ENCODE results near the gene ASB4. TPM values are rescaled to one million over a fixed set of nuclear protein-coding genes. Genes with fewer than 3 reads are reported as not detected.

The ASB4 gene, protein sequence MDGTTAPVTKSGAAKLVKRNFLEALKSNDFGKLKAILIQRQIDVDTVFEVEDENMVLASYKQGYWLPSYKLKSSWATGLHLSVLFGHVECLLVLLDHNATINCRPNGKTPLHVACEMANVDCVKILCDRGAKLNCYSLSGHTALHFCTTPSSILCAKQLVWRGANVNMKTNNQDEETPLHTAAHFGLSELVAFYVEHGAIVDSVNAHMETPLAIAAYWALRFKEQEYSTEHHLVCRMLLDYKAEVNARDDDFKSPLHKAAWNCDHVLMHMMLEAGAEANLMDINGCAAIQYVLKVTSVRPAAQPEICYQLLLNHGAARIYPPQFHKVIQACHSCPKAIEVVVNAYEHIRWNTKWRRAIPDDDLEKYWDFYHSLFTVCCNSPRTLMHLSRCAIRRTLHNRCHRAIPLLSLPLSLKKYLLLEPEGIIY
- 0.07 and 0.31 TPM in 2 replicates for total RNA-seq (ENCODE audit: low replicate concordance)
- long read RNA-seq, partial matches to known transcripts = 0 of 1 reads
- long read RNA-seq, other reads (novel, unspliced or antisense) = 0 of 1 reads

GRCh38 chr7:95485391-95486123, at the start of gene ASB4:
Gene ASB4, plus strand, starts transcription at chr7:95485943. Its CDS starts 29 bp downstream, at chr7:95485972.
- peaks cover 13% of the 10 kb centered on the region for H3K4me1 Mint-ChIP-seq (ENCODE audit: unreplicated experiment)
- DNase-seq (ENCODE audit: extremely low spot score, unreplicated experiment) = no peak
- no peak within 1 kb of the TSS for H3K4me3 Mint-ChIP-seq
- H3K36me3 Mint-ChIP-seq = no peaks in the 10 kb centered on the region
- H3K27ac Mint-ChIP-seq = no peak within 1 kb of the TSS
- no peaks in the 10 kb centered on the region for H3K9me3 Mint-ChIP-seq
- TF ChIP-seq CTCF (conservative IDR thresholded peaks at IDR 0.05) = no peak
- no peaks in the 10 kb centered on the region for H3K27me3 Mint-ChIP-seq

DNA sequence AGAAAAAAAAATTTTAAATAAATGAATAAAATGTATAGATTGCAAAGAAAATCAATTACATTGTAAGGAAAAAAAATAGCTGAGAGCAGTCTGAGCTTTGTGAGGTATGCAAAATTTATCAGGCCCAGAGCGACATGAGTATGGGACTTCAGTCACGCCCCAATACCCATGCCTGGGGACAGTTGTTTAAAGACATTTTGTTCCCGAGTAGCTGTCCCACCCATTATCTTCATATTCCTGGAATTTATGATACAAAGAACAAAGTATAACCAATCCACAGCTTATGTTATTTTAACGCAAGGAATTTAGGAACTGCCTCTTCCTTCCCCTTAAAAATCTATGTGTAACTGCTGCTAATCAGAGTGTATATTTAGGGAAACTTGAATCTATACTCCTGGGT, 49.3 kb upstream of the ASB4 start:
- Mint-ChIP-seq H3K4me1 (ENCODE audit: unreplicated experiment) (peaks cover 35% of the 10 kb centered on the region), H3K4me3 (no peak overlapping the region), H3K36me3 (peaks cover 12% of the 10 kb centered on the region), H3K27ac (peak overlapping the region; percentile 72), H3K9me3 (peaks cover 3% of the 10 kb centered on the region), H3K27me3 (no peaks in the 10 kb centered on the region)
- no peak for DNase-seq (ENCODE audit: extremely low spot score, unreplicated experiment)
- TF ChIP-seq CTCF (conservative IDR thresholded peaks at IDR 0.05) = no peak

DNA sequence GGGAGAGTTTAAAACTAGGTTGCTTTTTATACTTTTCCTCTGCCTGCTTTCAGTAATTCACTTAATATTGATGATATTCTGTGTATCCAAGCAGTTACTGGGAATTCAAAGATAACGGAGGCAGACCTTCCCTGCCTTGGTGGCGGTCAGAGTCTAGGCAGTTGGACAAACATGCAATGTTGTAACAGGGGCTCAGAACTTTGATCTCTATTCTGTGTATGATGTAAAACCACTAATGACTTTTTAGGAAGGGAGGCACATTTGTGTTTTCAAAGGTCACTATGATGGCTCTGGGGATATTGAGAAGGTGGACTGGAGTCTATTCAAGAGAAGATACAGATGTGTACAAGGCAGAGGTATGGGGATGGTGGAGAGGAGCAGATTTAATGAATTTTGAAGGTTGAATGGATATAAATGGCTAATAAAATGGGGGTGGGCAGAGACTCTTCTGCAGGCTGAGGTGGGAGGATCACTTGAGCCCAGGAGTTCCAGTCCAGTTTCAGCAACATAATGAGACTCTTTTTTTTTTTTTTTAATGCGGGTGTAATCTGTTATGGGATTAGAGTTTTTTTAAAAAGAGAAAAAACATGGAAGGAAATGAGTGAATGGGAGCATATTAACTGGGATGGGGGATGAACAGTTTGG, 45.2 kb upstream of the ASB4 start:
- no peaks in the 10 kb centered on the region for H3K36me3 Mint-ChIP-seq
- no peak for TF ChIP-seq CTCF (conservative IDR thresholded peaks at IDR 0.05)
- peak overlapping the region; percentile 58 for H3K27ac Mint-ChIP-seq
- peak overlapping the region; percentile 25 for H3K4me3 Mint-ChIP-seq
- DNase-seq (ENCODE audit: extremely low spot score, unreplicated experiment) = no peak
- no peaks in the 10 kb centered on the region for H3K27me3 Mint-ChIP-seq
- peaks cover 20% of the 10 kb centered on the region for H3K4me1 Mint-ChIP-seq (ENCODE audit: unreplicated experiment)
- H3K9me3 Mint-ChIP-seq = no peaks in the 10 kb centered on the region

- Mint-ChIP-seq H3K27ac (peak overlapping the region; percentile 58), H3K36me3 (no peaks in the 10 kb centered on the region), H3K4me3 (no peak overlapping the region), H3K4me1 (ENCODE audit: unreplicated experiment) (peaks cover 20% of the 10 kb centered on the region), H3K9me3 (no peaks in the 10 kb centered on the region), H3K27me3 (no peaks in the 10 kb centered on the region)
- no peak for TF ChIP-seq CTCF (conservative IDR thresholded peaks at IDR 0.05)
- no peak for DNase-seq (ENCODE audit: extremely low spot score, unreplicated experiment)
These were observed 44.5 kb upstream of the ASB4 start for GRCh38 chr7:95441042-95441823.

DNA sequence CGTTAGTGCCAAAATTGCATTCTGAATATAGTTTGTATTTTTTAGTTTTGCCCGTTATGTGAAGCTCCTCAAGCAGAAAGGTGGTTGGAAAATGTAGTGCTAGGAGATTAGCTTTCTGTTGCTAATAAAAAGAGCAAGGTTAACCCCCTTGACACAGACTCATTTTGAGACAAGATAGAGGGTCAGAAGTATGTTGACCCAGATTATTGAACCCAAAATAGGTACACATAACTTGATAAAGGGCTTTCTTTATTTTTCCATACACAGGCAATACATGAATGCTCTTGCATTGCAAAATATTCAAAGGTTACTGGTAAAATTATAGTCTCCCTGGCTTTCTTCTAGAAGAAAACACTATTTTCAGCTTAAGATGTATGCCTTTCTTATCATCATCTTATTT, 40.9 kb upstream of the ASB4 start:
- DNase-seq (ENCODE audit: extremely low spot score, unreplicated experiment) = no peak
- no peaks in the 10 kb centered on the region for H3K27me3 Mint-ChIP-seq
- no peak for TF ChIP-seq CTCF (conservative IDR thresholded peaks at IDR 0.05)
- no peak overlapping the region for H3K27ac Mint-ChIP-seq
- H3K4me3 Mint-ChIP-seq = no peak overlapping the region
- no peaks in the 10 kb centered on the region for H3K36me3 Mint-ChIP-seq
- no peaks in the 10 kb centered on the region for H3K9me3 Mint-ChIP-seq
- peaks cover 13% of the 10 kb centered on the region for H3K4me1 Mint-ChIP-seq (ENCODE audit: unreplicated experiment)
